NCI-H2227 treated with DMSO at 0.1 percent for 48 hours (cell line): ENCODE measurements around the gene JAKMIP1.

Source experiments
- DNase-seq: peaks from one replicate; lab custom pipeline; 2025; lab: John Stamatoyannopoulos, UW

JAKMIP1 gene

GRCh38 chr4:6119507-6120020 is 80.8 kb downstream of the JAKMIP1 start:
- DNase-seq: no peak

- no peak for DNase-seq
Measured at GRCh38 chr4:6118201-6118600, 82.1 kb downstream of the JAKMIP1 start.

GRCh38 chr4:6116696-6117285 is 83.6 kb downstream of the JAKMIP1 start:
- no peak for DNase-seq

- DNase-seq: no peak
Measured at GRCh38 chr4:6115746-6116586, 84.4 kb downstream of the JAKMIP1 start.

GRCh38 chr4:6115342-6115741 is 85.0 kb downstream of the JAKMIP1 start:
- DNase-seq: no peak

- DNase-seq: no peak
Measured at GRCh38 chr4:6114601-6115000, 85.7 kb downstream of the JAKMIP1 start.

- DNase-seq: no peak
Measured at GRCh38 chr4:6114181-6114580, 86.2 kb downstream of the JAKMIP1 start.

- no peak for DNase-seq
Measured at GRCh38 chr4:6113641-6114040, 86.7 kb downstream of the JAKMIP1 start.

- DNase-seq: no peak
Measured at GRCh38 chr4:6112606-6113290, 87.6 kb downstream of the JAKMIP1 start.

- DNase-seq: no peak
Measured at GRCh38 chr4:6111354-6111960, 88.9 kb downstream of the JAKMIP1 start.

- DNase-seq: no peak
Measured at GRCh38 chr4:6110681-6111353, 89.5 kb downstream of the JAKMIP1 start.

- DNase-seq: no peak
Measured at GRCh38 chr4:6109842-6110560, 90.3 kb downstream of the JAKMIP1 start.

- DNase-seq: no peak
Measured at GRCh38 chr4:6107886-6108285, 92.5 kb downstream of the JAKMIP1 start.

- DNase-seq: no peak
Measured at GRCh38 chr4:6107114-6107791, 93.1 kb downstream of the JAKMIP1 start.

GRCh38 chr4:6106156-6106555 is 94.2 kb downstream of the JAKMIP1 start:
- no peak for DNase-seq

- DNase-seq: no peak
Measured at GRCh38 chr4:6105311-6105911, 94.9 kb downstream of the JAKMIP1 start.

- DNase-seq: no peak
Measured at GRCh38 chr4:6104541-6105130, 95.7 kb downstream of the JAKMIP1 start.

- no peak for DNase-seq
Measured at GRCh38 chr4:6097581-6097980, 102.8 kb downstream of the JAKMIP1 start.

GRCh38 chr4:6095897-6096296 is 104.5 kb downstream of the JAKMIP1 start:
- DNase-seq: no peak
